SU-DHL-6 (cell line): ENCODE measurements around the gene ZMIZ1.
"Not testable (repeated sequence)": the region's sequence is repeated elsewhere in the genome, so short reads cannot be mapped to it uniquely, and the experiment has no call there.

Source experiments
- H2AFZ ChIP-seq: fragments of 200-600 bp; sonication (generic); 2 replicates; pipeline ENCODE4 v1.6.1; 2014; ENCODE audit warnings: low read depth, mild to moderate bottlenecking, moderate library complexity, mixed read lengths, antibody characterized with exemption, low read length; ENCODE audit not compliant: severe bottlenecking
- H3F3A ChIP-seq: fragments of 200-600 bp; shearing (Covaris generic); 2 replicates; pipeline ENCODE4 v1.6.0; 2016; ENCODE audit warnings: antibody characterized with exemption, mild to moderate bottlenecking; ENCODE audit not compliant: insufficient read depth
- H3K27ac ChIP-seq: fragments of 200-600 bp; sonication (generic); 2 replicates; pipeline ENCODE4 v1.5.1; 2016; ENCODE audit warnings: low read depth, mild to moderate bottlenecking, low read length, moderate library complexity, mixed read lengths
- H3K27me3 ChIP-seq: fragments of 200-600 bp; sonication (generic), shearing (Covaris generic); 2 replicates; pipeline ENCODE4 v1.6.0; 2014; ENCODE audit warnings: mild to moderate bottlenecking, low read length
- H3K36me3 ChIP-seq: fragments of 200-600 bp; sonication (generic); 2 replicates; pipeline ENCODE4 v1.6.1; 2014; ENCODE audit warnings: mild to moderate bottlenecking, low read length, mixed read lengths
- H3K4me2 ChIP-seq: fragments of 300-600, 200-600 bp; shearing (Covaris generic), sonication (generic); 2 replicates; pipeline ENCODE4 v1.6.0; 2014; ENCODE audit warnings: low read length, low read depth, mild to moderate bottlenecking; ENCODE audit not compliant: poor library complexity, severe bottlenecking
- H3K4me3 ChIP-seq: fragments of 200-600 bp; sonication (generic); 2 replicates; pipeline ENCODE4 v1.5.1; 2014; ENCODE audit warnings: antibody characterized with exemption, low read length, mild to moderate bottlenecking, mixed read lengths; ENCODE audit not compliant: insufficient read depth, poor library complexity, severe bottlenecking
- H3K79me2 ChIP-seq: fragments of 200-600 bp; sonication (generic); 2 replicates; pipeline ENCODE4 v1.6.1; 2014; ENCODE audit warnings: mild to moderate bottlenecking, low read length, moderate library complexity; ENCODE audit not compliant: insufficient read depth
- H3K9ac ChIP-seq: fragments of 200-600 bp; sonication (generic); 2 replicates; pipeline ENCODE4 v1.7.0; 2014; ENCODE audit warnings: mild to moderate bottlenecking, low read length
- H3K9me2 ChIP-seq: fragments of 200-600 bp; sonication (generic); replicated peaks from 2 replicates; pipeline ENCODE4 v1.6.1; 2014; ENCODE audit warnings: low read length; ENCODE audit not compliant: insufficient read depth
- H3K9me3 ChIP-seq: fragments of 200-600 bp; sonication (generic); 2 replicates; pipeline ENCODE4 v1.6.1; 2014; ENCODE audit warnings: low read length, mixed read lengths; ENCODE audit not compliant: insufficient read depth
- H4K20me1 ChIP-seq: fragments of 200-600 bp; sonication (generic); 2 replicates; pipeline ENCODE4 v1.6.1; 2014; ENCODE audit warnings: low read depth, mild to moderate bottlenecking, antibody characterized with exemption, low read length, moderate library complexity, mixed read lengths
- CTCF ChIP-seq: fragments of 200-600 bp; sonication (generic); IDR thresholded peaks from one replicate; pipeline ENCODE4 v1.5.1; 2017; ENCODE audit warnings: antibody characterized with exemption, mild to moderate bottlenecking, low read length, moderate library complexity; ENCODE audit not compliant: insufficient read depth, poor library complexity, severe bottlenecking
- EZH2phosphoT487 ChIP-seq: fragments of 200-600 bp; sonication (generic), shearing (Covaris generic); conservative IDR thresholded peaks from 2 replicates; pipeline ENCODE4 v1.6.1; 2018; ENCODE audit warnings: mild to moderate bottlenecking, antibody characterized with exemption, low read length, moderate library complexity, mixed read lengths

ZMIZ1 gene

GRCh38 chr10:79336276-79336675 is 267.5 kb downstream of the ZMIZ1 start:
- Histone ChIP-seq H3K4me2 (no peak overlapping the region), H3K9me3 (no peaks in the 10 kb centered on the region), H3K27ac (no peak overlapping the region), H3K79me2 (no peaks in the 10 kb centered on the region), H4K20me1 (no peaks in the 10 kb centered on the region), H3K9me2 (no peaks in the 10 kb centered on the region), H3F3A (no peaks in the 10 kb centered on the region), H3K9ac (no peak overlapping the region), H3K36me3 (no peaks in the 10 kb centered on the region), H3K27me3 (no peaks in the 10 kb centered on the region), H2AFZ (no peak overlapping the region), H3K4me3 (no peak overlapping the region)
- TF ChIP-seq EZH2phosphoT487, result no peak
- no peak for TF ChIP-seq CTCF

GRCh38 chr10:79336739-79337138 is 268.0 kb downstream of the ZMIZ1 start:
- Histone ChIP-seq H4K20me1 (no peaks in the 10 kb centered on the region), H3K79me2 (no peaks in the 10 kb centered on the region), H3K36me3 (no peaks in the 10 kb centered on the region), H3K9me2 (no peaks in the 10 kb centered on the region), H3K4me2 (no peak overlapping the region), H3F3A (no peaks in the 10 kb centered on the region), H3K27ac (no peak overlapping the region), H3K27me3 (no peaks in the 10 kb centered on the region), H2AFZ (no peak overlapping the region), H3K4me3 (no peak overlapping the region), H3K9me3 (no peaks in the 10 kb centered on the region), H3K9ac (no peak overlapping the region)
- TF ChIP-seq CTCF, result no peak
- TF ChIP-seq EZH2phosphoT487, result no peak

- not testable (repeated sequence) for H3K27me3 ChIP-seq, H3K27ac ChIP-seq, H4K20me1 ChIP-seq, H3K4me2 ChIP-seq, H3K9ac ChIP-seq, H3K36me3 ChIP-seq, H3K79me2 ChIP-seq, H3F3A ChIP-seq, H3K4me3 ChIP-seq, H2AFZ ChIP-seq, H3K9me2 ChIP-seq, H3K9me3 ChIP-seq
Measured at GRCh38 chr10:79337783-79338469, 269.2 kb downstream of the ZMIZ1 start.

- Histone ChIP-seq H3F3A (no peaks in the 10 kb centered on the region), H2AFZ (no peak overlapping the region), H3K9me2 (no peaks in the 10 kb centered on the region), H3K9ac (no peak overlapping the region), H3K4me3 (no peak overlapping the region), H3K79me2 (no peaks in the 10 kb centered on the region), H3K9me3 (no peaks in the 10 kb centered on the region), H3K27me3 (no peaks in the 10 kb centered on the region), H3K4me2 (no peak overlapping the region), H3K27ac (no peak overlapping the region), H4K20me1 (no peaks in the 10 kb centered on the region), H3K36me3 (no peaks in the 10 kb centered on the region)
- TF ChIP-seq EZH2phosphoT487 (no peak), CTCF (no peak)
Measured at GRCh38 chr10:79339266-79339665, 270.5 kb downstream of the ZMIZ1 start.
